Measurements from ENCODE around the gene EVA1C. TPM values are rescaled to one million over a fixed set of nuclear protein-coding genes. Genes with fewer than 3 reads are reported as not detected.
"Not testable (repeated sequence)": the region's sequence is repeated elsewhere in the genome, so short reads cannot be mapped to it uniquely, and the experiment has no call there.

The EVA1C gene
- total RNA-seq, 1 donor from 2014 or later: 1.2 TPM

- Mint-ChIP-seq H3K4me3 (no peak overlapping the region), H3K4me1 (peaks cover 5% of the 10 kb centered on the region), H3K27me3 (ENCODE audit: insufficient read depth, low read depth) (peaks cover 11% of the 10 kb centered on the region), H3K27ac (no peak overlapping the region), H3K36me3 (no peaks in the 10 kb centered on the region), H3K9me3 (no peaks in the 10 kb centered on the region)
- peaks cover 8% of the 10 kb centered on the region for H3F3A ChIP-seq (ENCODE audit: low read depth)
- TF ChIP-seq CTCF (IDR thresholded peaks at IDR 0.05) (no peak), EZH2 (IDR thresholded peaks at IDR 0.05) (no peak), EZH2phosphoT487 (IDR thresholded peaks at IDR 0.05) (no peak)
- H3K27me3 ChIP-seq: no peaks in the 10 kb centered on the region
- DNase-seq (ENCODE audit: low spot score): no peak
- no peak overlapping the region for H3K4me3 ChIP-seq
- H4K20me1 ChIP-seq (ENCODE audit: low read depth): no peaks in the 10 kb centered on the region
- H3K36me3 ChIP-seq: no peaks in the 10 kb centered on the region
- no peaks in the 10 kb centered on the region for H3K9me3 ChIP-seq (ENCODE audit: low read depth)
- no peak overlapping the region for H3K4me2 ChIP-seq
- H3K27ac ChIP-seq: no peak overlapping the region
- no peak overlapping the region for H2AFZ ChIP-seq (replicated peaks)
- H3K9ac ChIP-seq: no peak overlapping the region
- H3K4me1 ChIP-seq: no peaks in the 10 kb centered on the region
- no peaks in the 10 kb centered on the region for H3K79me2 ChIP-seq (ENCODE audit: low read depth)
These were observed 94.9 kb downstream of the EVA1C start for GRCh38 chr21:32507342-32507919.

- H3K4me3 ChIP-seq; H3K4me2 ChIP-seq; H3F3A ChIP-seq (ENCODE audit: low read depth); H3K9me3 ChIP-seq (ENCODE audit: low read depth); H3K36me3 ChIP-seq; H3K79me2 ChIP-seq (ENCODE audit: low read depth); H2AFZ ChIP-seq (replicated peaks); H3K4me1 Mint-ChIP-seq; H4K20me1 ChIP-seq (ENCODE audit: low read depth); H3K9ac ChIP-seq; H3K9me3 Mint-ChIP-seq; H3K4me3 Mint-ChIP-seq; H3K27ac Mint-ChIP-seq; H3K4me1 ChIP-seq; H3K36me3 Mint-ChIP-seq; H3K27me3 ChIP-seq; DNase-seq (ENCODE audit: low spot score); H3K27ac ChIP-seq: not testable (repeated sequence)
- peaks cover 11% of the 10 kb centered on the region for H3K27me3 Mint-ChIP-seq (ENCODE audit: insufficient read depth, low read depth)
These were observed 95.5 kb downstream of the EVA1C start for GRCh38 chr21:32508036-32508435.

- Histone ChIP-seq H3K36me3 (no peaks in the 10 kb centered on the region), H2AFZ (replicated peaks) (no peak overlapping the region), H3K27me3 (no peaks in the 10 kb centered on the region), H4K20me1 (ENCODE audit: low read depth) (no peaks in the 10 kb centered on the region), H3K9me3 (ENCODE audit: low read depth) (no peaks in the 10 kb centered on the region), H3K27ac (no peak overlapping the region), H3F3A (ENCODE audit: low read depth) (peaks cover 8% of the 10 kb centered on the region), H3K9ac (no peak overlapping the region), H3K79me2 (ENCODE audit: low read depth) (no peaks in the 10 kb centered on the region), H3K4me2 (no peak overlapping the region), H3K4me3 (no peak overlapping the region), H3K4me1 (no peaks in the 10 kb centered on the region)
- no peak overlapping the region for H3K27ac Mint-ChIP-seq
- no peaks in the 10 kb centered on the region for H3K36me3 Mint-ChIP-seq
- H3K4me1 Mint-ChIP-seq: peaks cover 5% of the 10 kb centered on the region
- H3K9me3 Mint-ChIP-seq: no peaks in the 10 kb centered on the region
- peaks cover 11% of the 10 kb centered on the region for H3K27me3 Mint-ChIP-seq (ENCODE audit: insufficient read depth, low read depth)
- H3K4me3 Mint-ChIP-seq: no peak overlapping the region
- no peak for DNase-seq (ENCODE audit: low spot score)
- TF ChIP-seq EZH2 (IDR thresholded peaks at IDR 0.05) (no peak), CTCF (IDR thresholded peaks at IDR 0.05) (no peak), EZH2phosphoT487 (IDR thresholded peaks at IDR 0.05) (no peak)
These were observed 96.1 kb downstream of the EVA1C start for GRCh38 chr21:32508558-32508957.

GRCh38 chr21:32508975-32509374 lies 96.5 kb downstream of the EVA1C start:
- not testable (repeated sequence) for H3K9ac ChIP-seq; H3K9me3 ChIP-seq (ENCODE audit: low read depth); H3K36me3 Mint-ChIP-seq; H2AFZ ChIP-seq (replicated peaks); H3K36me3 ChIP-seq; H3K4me1 ChIP-seq; H3K4me2 ChIP-seq; H3F3A ChIP-seq (ENCODE audit: low read depth); DNase-seq (ENCODE audit: low spot score); H4K20me1 ChIP-seq (ENCODE audit: low read depth); H3K27ac ChIP-seq; H3K4me1 Mint-ChIP-seq; H3K27ac Mint-ChIP-seq; H3K27me3 ChIP-seq; H3K4me3 ChIP-seq; H3K9me3 Mint-ChIP-seq; H3K79me2 ChIP-seq (ENCODE audit: low read depth); H3K4me3 Mint-ChIP-seq
- peaks cover 11% of the 10 kb centered on the region for H3K27me3 Mint-ChIP-seq (ENCODE audit: insufficient read depth, low read depth)

Data from neural progenitor cell (in vitro differentiated cells).